SKM-1 treated with dmso at 0.1 percent for 144 hours (cell line): ENCODE measurements around the gene SLC25A6.
"Not testable (repeated sequence)": the region's sequence is repeated elsewhere in the genome, so short reads cannot be mapped to it uniquely, and the experiment has no call there.

Experiments
- DNase-seq: peaks from one replicate; lab custom pipeline; 2025; ENCODE audit not compliant: unreplicated experiment; lab: John Stamatoyannopoulos, UW

Gene SLC25A6

GRCh38 chrX:1355131-1356046, 36.5 kb downstream of the SLC25A6 start:
- no peak for DNase-seq

- DNase-seq = no peak
Measured at GRCh38 chrX:1354036-1355019, 37.6 kb downstream of the SLC25A6 start.

- no peak for DNase-seq
Measured at GRCh38 chrX:1351981-1352714, 39.8 kb downstream of the SLC25A6 start.

GRCh38 chrX:1349606-1350005, 42.3 kb downstream of the SLC25A6 start:
- not testable (repeated sequence) for DNase-seq

- peak; percentile 31 for DNase-seq
Measured at GRCh38 chrX:1341545-1342184, 50.2 kb downstream of the SLC25A6 start.

- no peak for DNase-seq
Measured at GRCh38 chrX:1336948-1337779, 54.7 kb downstream of the SLC25A6 start.

- peak; percentile 87 for DNase-seq
Measured at GRCh38 chrX:1336331-1336943, 55.5 kb downstream of the SLC25A6 start, which contains the start of gene IL3RA. IL3RA (plus strand) TSS chrX:1336785; CDS start chrX:1341766, 4,981 bp downstream.
